ENCODE measurements around the gene TNFSF13. TPM values are rescaled to one million over a fixed set of nuclear protein-coding genes. Genes with fewer than 3 reads are reported as not detected.

TNFSF13 gene
- total and polyA plus RNA-seq, 2 of the 8 experiments (the other 6 are each of a cell fraction or from before 2014, with no cell fraction given), result 2.1 to 2.6 TPM

DNA sequence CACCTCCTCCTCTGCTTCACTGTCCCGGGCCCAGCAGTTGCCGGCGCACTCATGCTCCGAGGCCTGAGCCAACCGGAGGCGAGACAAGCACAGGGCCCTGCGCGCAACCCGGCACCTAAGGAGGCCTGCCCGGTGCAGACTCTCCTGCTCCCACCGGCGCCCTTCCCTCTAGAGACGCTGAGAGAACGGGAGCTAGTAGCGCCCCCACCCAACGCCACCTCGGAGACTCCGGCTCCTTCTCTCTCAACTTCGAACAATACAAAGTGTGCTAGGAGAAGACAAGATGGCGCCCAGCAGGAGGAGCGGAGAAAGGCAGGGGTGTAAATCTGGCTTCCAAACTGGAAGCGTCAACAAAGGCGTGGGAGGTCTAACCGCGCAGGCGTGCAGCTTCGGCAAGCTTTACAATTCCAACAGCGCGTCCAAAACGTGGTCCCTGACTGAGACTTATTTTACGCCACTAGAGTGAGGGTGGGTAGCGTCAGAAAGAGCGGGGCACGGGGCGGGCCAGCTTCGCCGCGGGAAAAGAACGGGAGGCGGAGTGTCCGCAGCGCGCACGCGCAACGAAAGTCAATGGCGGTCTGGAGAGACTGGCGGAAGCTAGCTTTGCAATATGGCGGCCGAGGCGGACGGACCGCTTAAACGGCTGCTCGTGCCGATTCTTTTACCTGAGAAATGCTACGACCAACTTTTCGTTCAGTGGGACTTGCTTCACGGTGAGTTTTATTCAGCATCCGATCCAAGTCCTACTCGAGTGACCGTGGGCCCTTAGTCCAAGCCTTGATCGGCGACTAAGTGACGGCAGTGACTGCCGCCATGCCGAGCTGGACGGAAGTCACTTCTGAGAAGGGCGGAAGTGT, 24.9 kb downstream of the TNFSF13 start, which contains the start of gene MPDU1:
TSS of gene MPDU1 (plus strand) at position 600 of the 857 bp plus-strand sequence. CDS start at position 611, 11 bp downstream.
- peak within 1 kb of the TSS; percentile 98 for H3K27ac ChIP-seq (ENCODE audit: low read depth, low read length)
- peak within 1 kb of the TSS; percentile 67 for H3K4me2 ChIP-seq (ENCODE audit: insufficient read depth in 1 of 2, low read depth in 2 of 2, low read length in 2 of 2)
- peaks cover 4% of the 10 kb centered on the region for H3K79me1 ChIP-seq (ENCODE audit: low read depth, low read length)
- CTCF ChIA-PET (ENCODE audit: partially characterized antibody), result interaction anchor here (0.6 to 2.0 kb wide), 11 partner anchors 9 to 140 kb away, joined by 3 to 8 read pairs (median 5); partner anchors contain the start of genes SENP3, TNFSF13 and TP53
- H3K14ac ChIP-seq (ENCODE audit: insufficient read length), result no peak within 1 kb of the TSS
- H3K9me3 ChIP-seq (ENCODE audit: insufficient read depth in 2 of 2, low read depth in 1 of 2, low read length in 1 of 2), result no peaks in the 10 kb centered on the region
- no peaks in the 10 kb centered on the region for H3K79me2 ChIP-seq (ENCODE audit: control insufficient read depth in 1 of 2, insufficient read depth in 2 of 2, low read length in 2 of 2)
- H4K5ac ChIP-seq (ENCODE audit: insufficient read length, low read depth, low read length), result peak within 1 kb of the TSS; percentile 99
- H2BK12ac ChIP-seq (ENCODE audit: low read depth, low read length), result peak within 1 kb of the TSS; percentile 93
- peak within 1 kb of the TSS; percentile 92 for H2AK5ac ChIP-seq (ENCODE audit: low read depth, low read length)
- H2BK20ac ChIP-seq (ENCODE audit: low read length), result no peak within 1 kb of the TSS
- peak within 1 kb of the TSS; percentile 99 for H4K8ac ChIP-seq (ENCODE audit: extremely low read depth, insufficient read depth, low read length)
- peaks cover 15% of the 10 kb centered on the region; the same call in 1 of the 2 replicates for H3K23me2 ChIP-seq (ENCODE audit: low read depth, low read length)
- H4K20me1 ChIP-seq (replicated peaks in 1 of 2; ENCODE audit: control insufficient read depth in 1 of 2, insufficient read depth in 2 of 2, low read length in 2 of 2), result peaks cover 0 to 2% of the 10 kb centered on the region in 2 experiments
- H3K4ac ChIP-seq (replicated peaks; ENCODE audit: insufficient read length, low read depth, low read length), result peak within 1 kb of the TSS; percentile 86
- peak within 1 kb of the TSS; percentile 99 for H3K18ac ChIP-seq (ENCODE audit: extremely low read depth, low read length)
- no peak within 1 kb of the TSS for H3K23ac ChIP-seq (ENCODE audit: insufficient read length)
- DNase-seq (ENCODE audit: low read depth in 1 of 2, low spot score in 2 of 2) (peak in 1 of 2 experiments; percentile 95), FAIRE-seq (no peak)
- no peaks in the 10 kb centered on the region for H3K27me3 ChIP-seq (replicated peaks in 1 of 4; ENCODE audit: control insufficient read depth in 3 of 4, extremely low read depth in 1 of 4, insufficient read depth in 3 of 4, low read length in 3 of 4)
- H2AFZ ChIP-seq (ENCODE audit: low read length), result 0 out of 2 replicates have a peak within 1 kb of the TSS, but pooled peaks have one; percentile 68
- POLR2A ChIA-PET (ENCODE audit: partially characterized antibody), result interaction anchor here (0.7 to 28.5 kb wide), 39 partner anchors 11 to 376 kb away, joined by 3 to 1144 read pairs (median 4); partner anchors contain the start of genes ACAP1, ATP1B2, CD68 and FXR2
- 52% methylated on average over 65 of the region's 69 CpGs; no CpG with 5 or more reads in 1 of the 2 experiments for WGBS, 2 experiments (ENCODE audit: extremely low coverage in 1 of 2, insufficient coverage in 1 of 2, insufficient read length in 1 of 2, insufficient replicate concordance in 2 of 2, low coverage in 1 of 2, low lambda C conversion rate in 2 of 2, missing lambda C conversion rate in 1 of 2)
- H3K9ac ChIP-seq (replicated peaks in 1 of 4; ENCODE audit: extremely low read depth in 1 of 4, low read depth in 3 of 4, low read length in 3 of 4), result peak within 1 kb of the TSS; percentile 59 to 100 (median 91)
- H2BK5ac ChIP-seq (ENCODE audit: low read depth, low read length), result peak within 1 kb of the TSS; percentile 99
- H3K4me3 ChIP-seq (ENCODE audit: extremely low read depth in 1 of 4, insufficient read depth in 2 of 4, low read depth in 3 of 4, low read length in 4 of 4), result peak within 1 kb of the TSS; percentile 47 to 95 (median 70)
- peak within 1 kb of the TSS; percentile 95 for H2BK120ac ChIP-seq (replicated peaks; ENCODE audit: low read depth, low read length)
- peak within 1 kb of the TSS; percentile 100 for H4K91ac ChIP-seq (replicated peaks; ENCODE audit: insufficient read length, low read length)
- H3K56ac ChIP-seq (replicated peaks; ENCODE audit: insufficient read length, low read depth, low read length), result peak within 1 kb of the TSS; percentile 97
- H2BK15ac ChIP-seq (ENCODE audit: low read length), result peak within 1 kb of the TSS; percentile 88
- peaks cover 0 to 19% (median 4%) of the 10 kb centered on the region in 4 experiments; a peak in 6 of 7 replicates for H3K4me1 ChIP-seq (replicated peaks in 1 of 4; ENCODE audit: control insufficient read depth in 3 of 4, insufficient read depth in 4 of 4, low read length in 3 of 4)
- peaks cover 0 to 16% (median 4%) of the 10 kb centered on the region in 4 experiments; a peak in 4 of 8 replicates for H3K36me3 ChIP-seq (ENCODE audit: control insufficient read depth in 2 of 4, insufficient read depth in 4 of 4, low read length in 3 of 4)
- TF ChIP-seq CBX8 (IDR thresholded peaks at IDR 0.05; ENCODE audit: borderline replicate concordance, low read depth, low read length) (no peak), TBP (IDR thresholded peaks at IDR 0.05; ENCODE audit: low read depth, low read length) (peak; percentile 90), EGR1 (IDR thresholded peaks at IDR 0.05; ENCODE audit: borderline replicate concordance, low read depth, low read length) (no peak), NANOG (IDR thresholded peaks at IDR 0.05; ENCODE audit: insufficient read depth, low read depth, low read length, poor library complexity, severe bottlenecking) (no peak), POLR2AphosphoS5 (IDR thresholded peaks at IDR 0.05; ENCODE audit: low read depth, low read length) (peak; percentile 90), POU5F1 (IDR thresholded peaks at IDR 0.05; ENCODE audit: low read depth, low read length) (no peak), RFX5 (IDR thresholded peaks at IDR 0.05; ENCODE audit: borderline replicate concordance, low read depth, low read length) (no peak), POLR2A (IDR thresholded peaks at IDR 0.05; ENCODE audit: control extremely low read depth in 1 of 2, low read depth in 2 of 2, low read length in 2 of 2) (peak; percentile 75 to 94)
- TF ChIP-seq, protein P1, sequence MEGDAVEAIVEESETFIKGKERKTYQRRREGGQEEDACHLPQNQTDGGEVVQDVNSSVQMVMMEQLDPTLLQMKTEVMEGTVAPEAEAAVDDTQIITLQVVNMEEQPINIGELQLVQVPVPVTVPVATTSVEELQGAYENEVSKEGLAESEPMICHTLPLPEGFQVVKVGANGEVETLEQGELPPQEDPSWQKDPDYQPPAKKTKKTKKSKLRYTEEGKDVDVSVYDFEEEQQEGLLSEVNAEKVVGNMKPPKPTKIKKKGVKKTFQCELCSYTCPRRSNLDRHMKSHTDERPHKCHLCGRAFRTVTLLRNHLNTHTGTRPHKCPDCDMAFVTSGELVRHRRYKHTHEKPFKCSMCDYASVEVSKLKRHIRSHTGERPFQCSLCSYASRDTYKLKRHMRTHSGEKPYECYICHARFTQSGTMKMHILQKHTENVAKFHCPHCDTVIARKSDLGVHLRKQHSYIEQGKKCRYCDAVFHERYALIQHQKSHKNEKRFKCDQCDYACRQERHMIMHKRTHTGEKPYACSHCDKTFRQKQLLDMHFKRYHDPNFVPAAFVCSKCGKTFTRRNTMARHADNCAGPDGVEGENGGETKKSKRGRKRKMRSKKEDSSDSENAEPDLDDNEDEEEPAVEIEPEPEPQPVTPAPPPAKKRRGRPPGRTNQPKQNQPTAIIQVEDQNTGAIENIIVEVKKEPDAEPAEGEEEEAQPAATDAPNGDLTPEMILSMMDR (IDR thresholded peaks at IDR 0.05; ENCODE audit: control extremely low read depth in 1 of 3, insufficient read depth in 1 of 3, low read depth in 1 of 3, low read length in 3 of 3), result no peak

All from H1 (cell line).